ENCODE data around the gene DNHD1.

Gene DNHD1

GRCh38 chr11:6474413-6474792 is 22.7 kb upstream of the DNHD1 start:
- TF ChIP-seq LEF1 (IDR thresholded peaks at IDR 0.05; ENCODE audit: borderline replicate concordance) (no peak), FOXK2 (IDR thresholded peaks at IDR 0.05) (no peak), SP1 (IDR thresholded peaks at IDR 0.05) (no peak), L3MBTL2 (conservative IDR thresholded peaks at IDR 0.05) (no peak), BHLHE40 (IDR thresholded peaks at IDR 0.05; ENCODE audit: borderline replicate concordance) (no peak), ARNT (IDR thresholded peaks at IDR 0.05) (no peak), FOXM1 (IDR thresholded peaks at IDR 0.05; ENCODE audit: borderline replicate concordance) (no peak), SUZ12 (IDR thresholded peaks at IDR 0.05) (no peak), NFRKB (IDR thresholded peaks at IDR 0.05) (no peak), CTBP1 (IDR thresholded peaks at IDR 0.05; ENCODE audit: borderline replicate concordance) (no peak), TARDBP (IDR thresholded peaks at IDR 0.05) (no peak), FOXA1 (IDR thresholded peaks at IDR 0.05) (no peak), HDGF (IDR thresholded peaks at IDR 0.05; ENCODE audit: borderline replicate concordance) (no peak), ELF4 (IDR thresholded peaks at IDR 0.05) (no peak), ZNF384 (IDR thresholded peaks at IDR 0.05) (no peak), PKNOX1 (IDR thresholded peaks at IDR 0.05) (no peak)
- POLR2A ChIA-PET = interaction anchor here (0.8 to 2.8 kb wide), 3 partner anchors 55 to 209 kb away, joined by 3 to 9 read pairs (median 3); partner anchors contain the start of genes APBB1, MRPL17 and SMPD1
- CTCF ChIA-PET = no interaction called here
- DNase-seq (ENCODE audit: extremely low spot score) = no peak

GRCh38 chr11:6474806-6475500 is 22.1 kb upstream of the DNHD1 start:
- ChIA-PET POLR2A (interaction anchor here (0.8 to 2.8 kb wide), 5 partner anchors 20 to 208 kb away, joined by 3 to 9 read pairs (median 3); partner anchors contain the start of genes APBB1, MRPL17 and SMPD1), CTCF (interaction anchor here (0.8 to 1.2 kb wide), 4 partner anchors 27 to 219 kb away, joined by 3 to 7 read pairs (median 4); partner anchors contain the start of gene SMPD1)
- no peak for DNase-seq (ENCODE audit: extremely low spot score)
- TF ChIP-seq HDGF (IDR thresholded peaks at IDR 0.05; ENCODE audit: borderline replicate concordance) (no peak), TARDBP (IDR thresholded peaks at IDR 0.05) (no peak), SUZ12 (IDR thresholded peaks at IDR 0.05) (no peak), SP1 (IDR thresholded peaks at IDR 0.05) (no peak), FOXM1 (IDR thresholded peaks at IDR 0.05; ENCODE audit: borderline replicate concordance) (no peak), CTBP1 (IDR thresholded peaks at IDR 0.05; ENCODE audit: borderline replicate concordance) (no peak), LEF1 (IDR thresholded peaks at IDR 0.05; ENCODE audit: borderline replicate concordance) (no peak), PKNOX1 (IDR thresholded peaks at IDR 0.05) (no peak)

- CTCF ChIA-PET = interaction anchor here (0.8 to 1.4 kb wide), 4 partner anchors 28 to 218 kb away, joined by 3 to 7 read pairs (median 4); partner anchors contain the start of gene SMPD1
Measured at GRCh38 chr11:6475936-6476335, 21.1 kb upstream of the DNHD1 start.

GRCh38 chr11:6476571-6476970 is 20.5 kb upstream of the DNHD1 start:
- TF ChIP-seq FOXK2 (IDR thresholded peaks at IDR 0.05) (no peak), HDGF (IDR thresholded peaks at IDR 0.05; ENCODE audit: borderline replicate concordance) (no peak), SUZ12 (IDR thresholded peaks at IDR 0.05) (no peak), FOXA1 (IDR thresholded peaks at IDR 0.05) (no peak), NFRKB (IDR thresholded peaks at IDR 0.05) (no peak), BHLHE40 (IDR thresholded peaks at IDR 0.05; ENCODE audit: borderline replicate concordance) (no peak), FOXM1 (IDR thresholded peaks at IDR 0.05; ENCODE audit: borderline replicate concordance) (no peak), LEF1 (IDR thresholded peaks at IDR 0.05; ENCODE audit: borderline replicate concordance) (no peak), ELF4 (IDR thresholded peaks at IDR 0.05) (no peak), TARDBP (IDR thresholded peaks at IDR 0.05) (no peak), CTBP1 (IDR thresholded peaks at IDR 0.05; ENCODE audit: borderline replicate concordance) (no peak), ARNT (IDR thresholded peaks at IDR 0.05) (no peak), SP1 (IDR thresholded peaks at IDR 0.05) (no peak), L3MBTL2 (conservative IDR thresholded peaks at IDR 0.05) (no peak), ZNF384 (IDR thresholded peaks at IDR 0.05) (no peak), PKNOX1 (IDR thresholded peaks at IDR 0.05) (no peak)
- CTCF ChIA-PET = interaction anchor here (1.2 to 1.4 kb wide), 2 partner anchors 33 to 97 kb away, joined by 3 read pairs; no protein-coding TSS in a partner anchor
- POLR2A ChIA-PET = interaction anchor here (1.3 kb wide), 1 partner anchor 97 kb away, joined by 6 read pairs; no protein-coding TSS in a partner anchor
- no peak for DNase-seq (ENCODE audit: extremely low spot score)

More at GRCh38 chr11:6475936-6476335, 21.1 kb upstream of the DNHD1 start:
- DNase-seq (ENCODE audit: extremely low spot score) = no peak
- POLR2A ChIA-PET = interaction anchor here (1.0 to 2.8 kb wide), 3 partner anchors 21 to 97 kb away, joined by 3 to 9 read pairs (median 6); partner anchors contain the start of gene APBB1
- TF ChIP-seq LEF1 (IDR thresholded peaks at IDR 0.05; ENCODE audit: borderline replicate concordance) (no peak), L3MBTL2 (conservative IDR thresholded peaks at IDR 0.05) (no peak), SP1 (IDR thresholded peaks at IDR 0.05) (no peak), SUZ12 (IDR thresholded peaks at IDR 0.05) (no peak), NFRKB (IDR thresholded peaks at IDR 0.05) (no peak), ZNF384 (IDR thresholded peaks at IDR 0.05) (no peak), ARNT (IDR thresholded peaks at IDR 0.05) (no peak), CTBP1 (IDR thresholded peaks at IDR 0.05; ENCODE audit: borderline replicate concordance) (no peak), HDGF (IDR thresholded peaks at IDR 0.05; ENCODE audit: borderline replicate concordance) (no peak)

- POLR2A ChIA-PET = no interaction called here
- CTCF ChIA-PET = no interaction called here
- TF ChIP-seq ELF4 (IDR thresholded peaks at IDR 0.05) (no peak), FOXK2 (IDR thresholded peaks at IDR 0.05) (no peak), BHLHE40 (IDR thresholded peaks at IDR 0.05; ENCODE audit: borderline replicate concordance) (no peak)
- no peak for DNase-seq (ENCODE audit: extremely low spot score)
Measured at GRCh38 chr11:6480299-6480914, 16.7 kb upstream of the DNHD1 start.

Measured in HEK293T (cell line).